RWPE1 (cell line): Measurements from ENCODE around the gene MTCL1.

Experiments used
- CTCF ChIA-PET: fragments of 350-600 bp; sonication (Branson Sonifier 250); formaldehyde crosslinking; extraction: SDS; loops from one replicate; lab custom pipeline; 2021; lab: Yijun Ruan, JAX
- POLR2A ChIA-PET: fragments of 400-600 bp; formaldehyde crosslinking; extraction: SDS; loops from one replicate; lab custom pipeline; 2020; ENCODE audit warnings: antibody characterized with exemption; ENCODE audit not compliant: low non-redundant PET; lab: Yijun Ruan, JAX
- DNase-seq: peaks from one replicate; pipeline ENCODE4 v3.0.0; 2012; ENCODE audit warnings: low spot score
- H3K27ac ChIP-seq: fragments of 450-650 bp; 2 replicates; pipeline ENCODE4 v1.5.1; 2017
- TF ChIP-seq, protein P1 (sequence below): fragments of 450-650 bp; conservative IDR thresholded peaks from 2 replicates; pipeline ENCODE4 v1.5.1; 2017; ENCODE audit warnings: low read depth, mild to moderate bottlenecking

Gene MTCL1

DNA sequence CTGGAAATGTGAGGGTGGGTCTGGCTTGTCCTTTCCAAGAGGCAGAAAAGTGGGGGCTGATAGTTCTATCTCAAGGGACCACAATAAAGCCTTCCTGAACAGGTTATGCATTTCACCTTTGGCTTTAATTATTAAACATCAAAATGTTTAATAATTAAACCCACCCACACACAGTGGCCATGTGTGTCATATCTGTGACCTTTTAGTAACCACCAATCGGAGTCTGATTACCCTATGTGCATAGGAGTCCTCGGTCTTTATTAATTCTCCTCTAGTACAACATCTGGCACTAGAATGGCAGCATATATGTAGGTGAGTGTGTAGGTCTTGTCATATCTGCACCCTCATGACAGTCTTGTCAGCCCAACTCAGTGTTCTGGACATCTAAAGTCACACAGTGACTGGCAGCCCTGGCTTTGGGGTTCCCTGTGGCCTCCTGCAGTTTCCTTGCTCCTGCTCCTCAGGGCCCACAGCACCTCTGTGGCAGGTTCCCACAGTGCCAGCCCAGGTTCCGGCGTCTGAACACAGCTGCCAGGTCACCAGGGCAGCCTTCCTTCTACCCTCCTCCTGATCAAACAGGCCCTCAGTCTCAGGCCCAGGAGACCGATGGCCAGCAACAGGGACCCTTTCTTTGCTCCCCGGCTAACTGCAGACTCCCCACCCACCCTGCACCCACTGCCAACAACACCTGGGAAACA lies 100.9 kb downstream of the MTCL1 start:
- TF ChIP-seq, protein P1, sequence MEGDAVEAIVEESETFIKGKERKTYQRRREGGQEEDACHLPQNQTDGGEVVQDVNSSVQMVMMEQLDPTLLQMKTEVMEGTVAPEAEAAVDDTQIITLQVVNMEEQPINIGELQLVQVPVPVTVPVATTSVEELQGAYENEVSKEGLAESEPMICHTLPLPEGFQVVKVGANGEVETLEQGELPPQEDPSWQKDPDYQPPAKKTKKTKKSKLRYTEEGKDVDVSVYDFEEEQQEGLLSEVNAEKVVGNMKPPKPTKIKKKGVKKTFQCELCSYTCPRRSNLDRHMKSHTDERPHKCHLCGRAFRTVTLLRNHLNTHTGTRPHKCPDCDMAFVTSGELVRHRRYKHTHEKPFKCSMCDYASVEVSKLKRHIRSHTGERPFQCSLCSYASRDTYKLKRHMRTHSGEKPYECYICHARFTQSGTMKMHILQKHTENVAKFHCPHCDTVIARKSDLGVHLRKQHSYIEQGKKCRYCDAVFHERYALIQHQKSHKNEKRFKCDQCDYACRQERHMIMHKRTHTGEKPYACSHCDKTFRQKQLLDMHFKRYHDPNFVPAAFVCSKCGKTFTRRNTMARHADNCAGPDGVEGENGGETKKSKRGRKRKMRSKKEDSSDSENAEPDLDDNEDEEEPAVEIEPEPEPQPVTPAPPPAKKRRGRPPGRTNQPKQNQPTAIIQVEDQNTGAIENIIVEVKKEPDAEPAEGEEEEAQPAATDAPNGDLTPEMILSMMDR, result no peak
- POLR2A ChIA-PET, result no interaction called here
- CTCF ChIA-PET, result interaction anchor here (0.7 to 1.0 kb wide), 2 partner anchors 110 to 192 kb away, joined by 3 to 4 read pairs; no protein-coding TSS in a partner anchor
- no peak overlapping the region for H3K27ac ChIP-seq
- no peak for DNase-seq

DNA sequence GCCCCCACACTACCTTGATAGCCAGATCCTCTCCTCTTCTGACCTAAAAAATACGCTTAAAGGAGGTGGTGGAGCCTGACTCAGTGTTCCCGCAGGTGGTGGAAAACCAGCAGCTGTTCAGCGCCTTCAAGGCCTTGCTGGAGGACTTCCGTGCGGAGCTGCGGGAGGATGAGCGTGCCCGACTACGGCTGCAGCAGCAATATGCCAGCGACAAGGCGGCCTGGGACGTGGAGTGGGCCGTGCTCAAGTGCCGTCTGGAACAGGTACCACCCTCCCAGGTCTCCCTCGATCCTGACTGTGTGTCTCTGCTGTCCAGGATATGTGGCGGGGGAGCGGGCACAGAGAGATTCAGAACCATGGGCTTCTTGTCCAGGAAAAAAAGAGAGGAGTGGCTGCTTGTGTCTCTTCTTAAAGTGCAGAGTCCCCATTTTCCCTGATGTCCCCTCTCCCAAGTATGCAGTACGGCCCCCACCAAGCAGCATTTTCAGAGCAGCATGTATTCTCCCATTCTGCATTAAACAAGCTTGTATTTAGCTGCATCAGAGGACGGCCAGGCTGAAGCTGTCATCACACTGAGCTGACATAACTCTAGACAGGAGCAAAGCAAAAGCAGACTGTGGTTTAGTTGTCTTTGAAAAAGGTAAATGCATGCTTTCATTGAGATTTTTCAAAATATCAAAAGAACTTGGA lies 101.6 kb downstream of the MTCL1 start:
- no peak overlapping the region for H3K27ac ChIP-seq
- TF ChIP-seq, protein P1, result no peak
- CTCF ChIA-PET, result interaction anchor here (0.6 kb wide), 1 partner anchor 325 kb away, joined by 3 read pairs; no protein-coding TSS in a partner anchor

DNA sequence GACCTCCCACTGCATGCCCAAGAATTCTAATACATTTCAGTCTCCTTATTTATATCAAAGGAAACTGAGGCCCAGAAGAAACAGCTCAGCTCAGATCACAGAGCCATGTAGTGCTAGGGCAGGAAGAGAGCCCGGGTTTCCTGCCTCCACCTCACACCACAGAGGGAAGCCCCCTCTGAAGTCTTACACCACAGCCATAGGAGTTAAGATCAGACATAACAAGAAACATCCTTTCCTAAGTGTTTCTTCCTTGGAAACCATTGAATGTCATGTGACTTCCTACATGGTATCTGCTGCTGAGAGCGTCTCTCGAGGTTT lies 102.1 kb downstream of the MTCL1 start:
- no peak overlapping the region for H3K27ac ChIP-seq
- TF ChIP-seq, protein P1, result no peak
- CTCF ChIA-PET, result interaction anchor here (0.6 kb wide), 1 partner anchor 326 kb away, joined by 3 read pairs; no protein-coding TSS in a partner anchor
- POLR2A ChIA-PET, result no interaction called here
- DNase-seq, result no peak

More for the DNA sequence above, 101.6 kb downstream of the MTCL1 start:
- no peak for DNase-seq
- POLR2A ChIA-PET, result no interaction called here

DNA sequence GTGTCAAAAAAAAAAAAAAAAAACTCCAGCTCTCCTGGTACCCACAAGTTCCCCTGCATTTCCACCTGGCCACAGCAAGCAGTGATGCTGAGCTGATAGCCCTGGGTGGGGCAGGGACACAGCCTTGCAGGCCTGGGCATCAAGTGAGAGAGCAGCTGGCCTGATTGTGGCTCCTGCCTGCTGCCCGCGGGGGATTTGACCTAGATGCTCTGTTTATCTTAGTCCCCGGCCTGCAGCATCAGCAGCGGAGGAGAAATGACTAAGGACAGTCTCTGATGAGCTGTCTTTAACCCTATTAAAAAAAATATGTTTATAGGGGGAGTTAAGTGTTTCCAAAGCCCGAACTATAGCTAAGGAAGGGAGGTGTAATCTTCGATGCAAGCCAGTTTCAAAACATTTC lies 102.6 kb downstream of the MTCL1 start:
- POLR2A ChIA-PET, result no interaction called here
- no peak overlapping the region for H3K27ac ChIP-seq
- DNase-seq, result no peak
- CTCF ChIA-PET, result interaction anchor here (0.6 to 0.7 kb wide), 3 partner anchors 44 to 266 kb away, joined by 3 to 7 read pairs (median 6); no protein-coding TSS in a partner anchor
- TF ChIP-seq, protein P1, result no peak

DNA sequence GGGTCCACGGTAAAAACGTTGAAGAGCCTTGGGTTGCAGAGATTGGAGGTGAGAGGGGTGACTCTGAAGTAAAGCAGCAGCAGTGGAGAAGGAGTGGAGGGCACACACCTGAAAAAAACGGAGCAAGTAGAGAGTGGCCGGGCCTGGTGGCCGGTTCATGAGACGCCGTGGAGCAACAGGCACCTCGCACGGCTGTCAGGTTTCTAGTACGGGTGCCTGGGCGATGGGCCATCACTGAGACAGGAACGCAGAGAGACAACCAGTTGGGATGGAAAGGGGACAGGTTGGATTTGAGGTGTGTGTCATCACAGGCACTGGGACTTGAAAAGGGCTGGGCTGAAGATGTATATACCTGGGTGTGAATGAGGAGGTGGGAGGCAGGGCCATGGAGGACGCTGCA lies 104.2 kb downstream of the MTCL1 start:
- CTCF ChIA-PET, result no interaction called here
- POLR2A ChIA-PET, result no interaction called here

DNA sequence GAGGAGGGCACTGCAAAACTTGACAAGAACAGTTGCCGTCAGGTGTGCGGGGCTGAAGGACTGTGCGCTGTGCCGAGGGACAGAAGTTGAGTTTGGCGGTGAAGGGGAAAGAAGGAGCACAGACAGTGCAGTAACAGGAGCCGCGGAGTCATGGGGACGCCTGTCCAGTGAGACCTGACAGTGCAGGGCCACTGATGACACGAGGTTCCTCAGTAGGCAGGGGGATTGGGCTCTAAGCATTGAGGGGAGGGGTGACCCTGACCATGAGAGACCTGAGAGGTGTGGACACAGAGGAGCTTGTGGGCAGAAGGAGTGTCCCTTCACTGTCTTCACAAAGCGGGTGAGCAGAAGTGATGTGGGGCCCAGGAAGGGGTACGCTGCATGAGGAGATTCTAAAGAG lies 104.8 kb downstream of the MTCL1 start:
- CTCF ChIA-PET, result no interaction called here
- POLR2A ChIA-PET, result no interaction called here
- H3K27ac ChIP-seq, result peak overlapping the region; percentile 6; the same call in 1 of the 2 replicates
- TF ChIP-seq, protein P1, result no peak
- DNase-seq, result no peak

More for the DNA sequence above, 104.2 kb downstream of the MTCL1 start:
- TF ChIP-seq, protein P1, result no peak
- no peak overlapping the region for H3K27ac ChIP-seq
- no peak for DNase-seq
